Measurements from ENCODE around the gene NFIC.

DNA sequence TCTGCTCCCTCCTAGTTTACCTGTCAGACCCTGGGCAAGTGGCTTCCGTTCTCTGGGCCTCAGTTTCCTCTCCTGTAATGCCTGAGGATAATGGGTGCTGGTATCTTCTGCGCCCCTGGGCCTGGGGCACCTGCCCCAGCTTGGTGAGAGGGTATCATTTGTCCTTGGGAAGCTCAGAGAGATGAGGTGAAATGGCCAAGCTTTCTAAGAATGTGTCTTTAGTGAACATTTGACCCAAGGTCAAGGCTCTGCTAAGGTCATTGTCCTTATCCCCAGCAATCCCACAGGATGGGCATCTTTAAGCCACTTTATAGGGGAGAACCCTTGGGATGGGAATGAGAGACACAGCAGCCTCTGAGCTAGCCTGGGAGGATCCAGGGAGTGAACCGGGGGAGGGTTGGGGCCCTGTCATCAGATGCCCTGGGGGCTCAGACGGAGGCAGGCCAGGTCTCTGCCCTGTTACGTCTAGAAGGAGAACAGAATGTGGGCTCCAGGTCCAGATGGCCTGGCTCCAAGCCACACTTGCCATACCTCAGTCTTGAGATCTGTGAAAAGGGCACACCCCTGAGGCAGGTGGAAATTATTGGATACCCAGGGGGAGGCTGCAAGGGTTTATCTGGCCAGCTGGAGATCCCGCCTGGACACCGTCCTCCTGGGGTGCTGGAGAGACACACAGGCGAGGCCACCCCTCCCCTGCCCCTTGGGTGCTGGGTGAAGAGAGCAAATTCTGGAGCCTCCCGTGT lies 1.1 kb upstream of the NFIC start:
- TF ChIP-seq GATA3 (IDR thresholded peaks at IDR 0.05; ENCODE audit: low read depth, low read length) (no peak), GATA2 (IDR thresholded peaks at IDR 0.05; ENCODE audit: low read depth, low read length) (no peak)

Data from SH-SY5Y (cell line).